ENCODE results near the gene SOX8. TPM values are rescaled to one million over a fixed set of nuclear protein-coding genes. Genes with fewer than 3 reads are reported as not detected.
A peak's percentile ranks its signal among the peaks of the same experiment; 100 is the strongest.

The SOX8 gene
- total RNA-seq, 1 donor from 2014 or later: 0.74 TPM

- Histone ChIP-seq H3K27ac (peak overlapping the region; percentile 65), H3K4me1 (peaks cover 44% of the 10 kb centered on the region), H3K4me3 (peak overlapping the region; percentile 65 to 69), H3K9me3 (no peaks in the 10 kb centered on the region), H3K36me3 (peaks cover 0 to 11% of the 10 kb centered on the region in 2 donors), H3K27me3 (no peaks in the 10 kb centered on the region)
- no peak for DNase-seq (ENCODE audit: extremely low spot score in 2 of 2)
- TF ChIP-seq POLR2A (IDR thresholded peaks at IDR 0.05): no peak
- TF ChIP-seq POLR2AphosphoS5 (IDR thresholded peaks at IDR 0.05; ENCODE audit: insufficient read depth in 1 of 2, low read depth in 1 of 2): no peak
- TF ChIP-seq CTCF (IDR thresholded peaks at IDR 0.05): no peak
- intact Hi-C loops (cut with DNase I): no loop called here
Measured at GRCh38 chr16:970386-970765, 11.2 kb upstream of the SOX8 start.

- Histone ChIP-seq H3K27ac (peak within 1 kb of the TSS; percentile 65), H3K4me3 (peak within 1 kb of the TSS; percentile 65 to 69), H3K4me1 (peaks cover 43% of the 10 kb centered on the region), H3K36me3 (peaks cover 0 to 10% of the 10 kb centered on the region in 2 donors), H3K9me3 (no peaks in the 10 kb centered on the region), H3K27me3 (no peaks in the 10 kb centered on the region)
- TF ChIP-seq POLR2A (IDR thresholded peaks at IDR 0.05) (peak in 1 of 2 donors; percentile 25), CTCF (IDR thresholded peaks at IDR 0.05) (no peak), POLR2AphosphoS5 (IDR thresholded peaks at IDR 0.05; ENCODE audit: insufficient read depth in 1 of 2, low read depth in 1 of 2) (peak in 1 of 2 donors; percentile 79)
- intact Hi-C loops (cut with DNase I): no loop called here
- DNase-seq (ENCODE audit: extremely low spot score in 2 of 2): no peak
Measured at GRCh38 chr16:970766-971581, 10.6 kb upstream of the SOX8 start, which contains the start of gene LMF1. Gene LMF1, minus strand, starts transcription at chr16:970984. Its CDS starts 4 bp downstream, at chr16:970980.

GRCh38 chr16:971582-971905 lies 10.0 kb upstream of the SOX8 start:
- H3K9me3 ChIP-seq: no peaks in the 10 kb centered on the region
- TF ChIP-seq POLR2A (IDR thresholded peaks at IDR 0.05) (no peak), POLR2AphosphoS5 (IDR thresholded peaks at IDR 0.05; ENCODE audit: insufficient read depth in 1 of 2, low read depth in 1 of 2) (no peak), CTCF (IDR thresholded peaks at IDR 0.05) (no peak)
- intact Hi-C loops (cut with DNase I): no loop called here
- no peaks in the 10 kb centered on the region for H3K27me3 ChIP-seq
- DNase-seq (ENCODE audit: extremely low spot score in 2 of 2): no peak
- no peak overlapping the region for H3K27ac ChIP-seq
- H3K4me3 ChIP-seq: no peak overlapping the region
- H3K36me3 ChIP-seq: peaks cover 0 to 6% of the 10 kb centered on the region in 2 donors
- peaks cover 41% of the 10 kb centered on the region for H3K4me1 ChIP-seq

- intact Hi-C loops (cut with DNase I): no loop called here
- H3K9me3 ChIP-seq: no peaks in the 10 kb centered on the region
- TF ChIP-seq POLR2AphosphoS5 (IDR thresholded peaks at IDR 0.05; ENCODE audit: insufficient read depth in 1 of 2, low read depth in 1 of 2): no peak
- no peak for TF ChIP-seq CTCF (IDR thresholded peaks at IDR 0.05)
- TF ChIP-seq POLR2A (IDR thresholded peaks at IDR 0.05): no peak
- no peak for DNase-seq (ENCODE audit: extremely low spot score in 2 of 2)
- H3K27me3 ChIP-seq: no peaks in the 10 kb centered on the region
- peaks cover 37% of the 10 kb centered on the region for H3K4me1 ChIP-seq
- peaks cover 0 to 2% of the 10 kb centered on the region in 2 donors for H3K36me3 ChIP-seq
- H3K4me3 ChIP-seq: no peak overlapping the region
- H3K27ac ChIP-seq: no peak overlapping the region
Measured at GRCh38 chr16:971981-972315, 9.6 kb upstream of the SOX8 start.

- Histone ChIP-seq H3K4me1 (peaks cover 37% of the 10 kb centered on the region), H3K9me3 (no peaks in the 10 kb centered on the region), H3K27me3 (no peaks in the 10 kb centered on the region), H3K4me3 (no peak overlapping the region), H3K27ac (no peak overlapping the region), H3K36me3 (no peaks in the 10 kb centered on the region)
- TF ChIP-seq POLR2AphosphoS5 (IDR thresholded peaks at IDR 0.05; ENCODE audit: insufficient read depth in 1 of 2, low read depth in 1 of 2) (no peak), CTCF (IDR thresholded peaks at IDR 0.05) (no peak), POLR2A (IDR thresholded peaks at IDR 0.05) (no peak)
- no peak for DNase-seq (ENCODE audit: extremely low spot score in 2 of 2)
- intact Hi-C loops (cut with DNase I): no loop called here
Measured at GRCh38 chr16:972316-973002, 9.1 kb upstream of the SOX8 start.
